SJCRH30 (cell line): ENCODE measurements around the gene OBP2A. TPM values are rescaled to one million over a fixed set of nuclear protein-coding genes. Genes with fewer than 3 reads are reported as not detected.

Source experiments
- DNase-seq, 2 experiments: peaks; one replicate each; pipeline ENCODE4 v3.0.0-alpha.2; 2015 to 2020
- H3K27ac ChIP-seq: fragments of 250-450 bp; sonication (Bioruptor Pico); 2 replicates; pipeline ENCODE4 v1.5.1; 2020; ENCODE audit warnings: mild to moderate bottlenecking, moderate library complexity
- H3K27me3 ChIP-seq: fragments of 250-450 bp; sonication (Bioruptor Pico); 2 replicates; pipeline ENCODE4 v1.5.1; 2020; ENCODE audit warnings: mild to moderate bottlenecking, moderate library complexity
- H3K36me3 ChIP-seq: fragments of 250-450 bp; sonication (Bioruptor Pico); 2 replicates; pipeline ENCODE4 v1.5.1; 2020; ENCODE audit warnings: mild to moderate bottlenecking, moderate library complexity
- H3K4me1 ChIP-seq: fragments of 250-450 bp; sonication (Bioruptor Pico); 2 replicates; pipeline ENCODE4 v1.5.1; 2020; ENCODE audit warnings: mild to moderate bottlenecking, moderate library complexity
- H3K4me3 ChIP-seq: fragments of 250-450 bp; sonication (Bioruptor Pico); 2 replicates; pipeline ENCODE4 v1.5.1; 2020; ENCODE audit warnings: mild to moderate bottlenecking, moderate library complexity
- H3K9me3 ChIP-seq: fragments of 250-450 bp; sonication (Bioruptor Pico); replicated peaks from 2 replicates; pipeline ENCODE4 v1.5.1; 2020; ENCODE audit warnings: mild to moderate bottlenecking, moderate library complexity
- total RNA-seq: library from RNA; depleted of rRNA; stranded (reverse); fragments of >200 nt; shearing (Covaris generic); gene quantifications from 2 replicates; pipeline ENCODE4 v1.2.3, GENCODE V29; 2014

Gene OBP2A
- total RNA-seq, 1 experiment from 2014 or later, result not detected

DNA sequence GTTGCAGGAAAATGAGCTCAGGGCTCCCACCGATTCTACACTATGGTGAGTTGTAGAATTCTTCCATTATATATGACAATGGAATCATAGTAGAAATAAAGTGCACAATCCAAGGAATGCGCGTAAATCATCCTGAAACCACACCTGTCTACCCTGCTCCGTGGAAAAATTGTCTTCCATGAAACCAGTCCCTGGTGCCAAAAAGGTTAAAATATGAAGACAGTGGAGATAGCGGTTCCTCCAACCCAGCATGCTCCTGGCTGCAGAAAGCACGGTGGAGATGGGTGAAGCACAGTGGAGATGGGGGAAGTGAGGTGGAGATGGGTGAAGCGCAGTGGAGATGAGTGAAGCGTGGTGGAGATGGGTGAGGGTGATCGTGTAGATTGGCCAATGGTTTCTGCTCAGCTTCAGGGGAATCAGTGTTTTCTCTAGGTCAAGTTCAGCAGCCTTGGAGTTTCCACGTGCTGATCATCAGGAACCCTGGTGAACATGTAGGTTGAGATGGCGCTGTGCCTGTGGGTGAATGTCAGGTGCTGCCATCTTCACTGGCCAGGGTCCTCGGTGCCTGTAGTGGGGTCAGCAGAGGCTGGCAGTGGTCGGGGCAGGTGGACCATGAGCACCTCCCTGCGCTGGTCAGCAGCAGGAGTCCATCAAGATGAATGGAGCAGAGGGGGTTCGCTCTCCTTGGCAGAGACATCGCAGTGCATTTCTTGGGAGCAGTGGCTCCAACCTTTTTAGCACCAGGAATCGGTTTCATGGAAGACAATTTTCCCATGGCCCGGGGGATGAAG is 35.9 kb downstream of the OBP2A start:
- no peak overlapping the region for H3K27ac ChIP-seq
- no peak overlapping the region for H3K4me3 ChIP-seq
- H3K36me3 ChIP-seq, result no peaks in the 10 kb centered on the region
- no peaks in the 10 kb centered on the region for H3K9me3 ChIP-seq
- no peak for DNase-seq
- H3K4me1 ChIP-seq, result no peaks in the 10 kb centered on the region
- H3K27me3 ChIP-seq, result peaks cover 15% of the 10 kb centered on the region; the same call in 1 of the 2 replicates

DNA sequence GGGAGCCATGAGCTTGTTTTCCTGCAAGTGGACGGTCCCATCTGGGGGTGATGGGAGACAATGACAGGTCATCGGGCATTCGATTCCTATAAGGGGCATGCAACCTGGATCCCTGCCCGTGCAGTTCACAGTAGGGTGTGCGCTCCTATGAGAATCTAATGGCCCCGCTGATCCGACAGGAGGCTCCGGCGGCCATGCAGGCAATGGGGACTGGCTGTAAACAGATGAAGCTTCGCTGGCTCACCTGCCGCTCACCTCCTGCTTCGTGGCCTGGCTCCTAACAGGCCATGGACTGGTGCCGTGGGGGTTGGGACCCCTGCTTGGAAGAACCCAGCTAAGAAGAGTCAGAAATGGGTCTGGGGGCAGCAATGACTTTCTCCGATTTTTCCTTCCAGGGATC is 36.6 kb downstream of the OBP2A start:
- peaks cover 10% of the 10 kb centered on the region; the same call in 1 of the 2 replicates for H3K27me3 ChIP-seq
- H3K36me3 ChIP-seq, result no peaks in the 10 kb centered on the region
- no peaks in the 10 kb centered on the region for H3K4me1 ChIP-seq
- no peak for DNase-seq
- H3K4me3 ChIP-seq, result no peak overlapping the region
- H3K27ac ChIP-seq, result no peak overlapping the region
- no peaks in the 10 kb centered on the region for H3K9me3 ChIP-seq

DNA sequence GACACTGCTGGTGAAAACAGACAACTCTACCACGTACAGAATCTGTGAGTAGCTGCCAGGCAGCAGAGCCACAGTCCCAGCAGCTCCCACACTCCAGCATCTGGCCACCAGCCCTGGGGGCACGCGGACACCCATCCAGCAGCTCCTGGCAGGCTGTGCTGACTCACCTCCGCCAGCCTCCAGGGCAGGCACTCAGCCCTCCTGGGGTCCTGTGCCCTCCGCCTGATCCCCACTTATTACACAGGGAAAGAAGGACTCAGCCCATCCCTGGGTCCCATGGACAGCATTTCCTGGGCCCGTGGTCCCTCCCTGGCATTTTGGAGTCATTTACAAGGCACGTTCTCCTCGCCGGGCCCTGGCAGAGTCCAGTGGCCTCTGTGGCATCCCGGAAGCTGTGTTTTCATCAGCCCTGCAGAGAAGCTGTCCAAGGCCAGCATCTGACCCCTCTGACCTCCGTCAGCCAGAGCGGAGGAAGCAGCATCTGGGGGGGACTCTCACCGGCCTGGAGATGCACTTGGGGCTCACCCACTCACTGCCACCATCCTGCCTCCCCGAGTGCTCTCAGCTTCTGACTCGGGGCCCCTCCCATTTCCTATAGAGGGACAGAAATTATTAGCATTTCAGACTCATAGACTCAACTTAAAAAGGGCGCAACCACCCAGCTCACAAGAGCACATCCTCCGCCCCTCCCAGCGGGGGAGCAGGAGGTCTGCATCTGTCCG is 37.2 kb downstream of the OBP2A start:
- Histone ChIP-seq H3K27ac (no peak overlapping the region), H3K4me3 (no peak overlapping the region), H3K36me3 (no peaks in the 10 kb centered on the region), H3K4me1 (no peaks in the 10 kb centered on the region), H3K27me3 (peaks cover 9% of the 10 kb centered on the region; the same call in 1 of the 2 replicates), H3K9me3 (no peaks in the 10 kb centered on the region)
- no peak for DNase-seq

DNA sequence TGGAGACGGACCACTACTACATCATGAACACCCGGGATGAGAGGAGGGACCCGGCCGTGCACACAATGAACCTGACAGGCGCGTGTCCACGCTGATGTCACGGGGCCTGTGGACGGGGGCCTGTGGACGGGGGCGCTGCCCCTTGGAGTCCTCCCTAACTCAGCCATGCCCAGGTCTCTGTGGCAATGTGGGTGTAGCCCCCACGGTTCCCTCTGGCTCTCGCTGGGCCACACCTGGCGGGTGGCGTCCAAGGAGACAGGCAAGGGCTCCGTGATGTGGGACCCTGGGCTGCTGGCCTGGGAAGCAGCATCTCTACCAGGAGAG is 37.7 kb downstream of the OBP2A start:
- DNase-seq, result no peak
- no peak overlapping the region for H3K4me3 ChIP-seq
- H3K36me3 ChIP-seq, result no peaks in the 10 kb centered on the region
- H3K4me1 ChIP-seq, result no peaks in the 10 kb centered on the region
- no peak overlapping the region for H3K27ac ChIP-seq
- H3K27me3 ChIP-seq, result peaks cover 9% of the 10 kb centered on the region; the same call in 1 of the 2 replicates
- no peaks in the 10 kb centered on the region for H3K9me3 ChIP-seq

DNA sequence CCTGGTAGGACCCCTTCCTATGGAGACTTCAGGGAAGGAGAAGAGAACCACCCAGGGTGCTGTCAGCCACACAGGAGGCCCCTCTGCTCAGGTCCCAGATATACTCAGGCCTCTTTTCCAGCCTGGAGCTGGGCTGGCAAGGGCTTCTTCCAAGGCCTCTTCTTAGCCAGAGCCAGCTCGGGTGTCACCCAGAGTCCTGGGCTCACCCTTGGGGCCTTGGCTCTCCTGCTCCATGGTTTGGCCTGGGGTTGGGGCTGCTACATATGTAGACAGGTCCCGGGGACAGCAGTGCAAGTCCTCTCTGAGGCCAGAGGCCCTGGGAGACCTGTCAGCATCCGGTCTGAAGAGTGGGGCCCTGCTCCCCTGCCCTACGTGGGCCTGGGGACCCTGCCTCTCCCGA is 38.4 kb downstream of the OBP2A start:
- no peak overlapping the region for H3K27ac ChIP-seq
- no peaks in the 10 kb centered on the region for H3K36me3 ChIP-seq
- H3K4me3 ChIP-seq, result no peak overlapping the region
- no peak for DNase-seq
- no peaks in the 10 kb centered on the region for H3K9me3 ChIP-seq
- peaks cover 9% of the 10 kb centered on the region; the same call in 1 of the 2 replicates for H3K27me3 ChIP-seq
- no peaks in the 10 kb centered on the region for H3K4me1 ChIP-seq

DNA sequence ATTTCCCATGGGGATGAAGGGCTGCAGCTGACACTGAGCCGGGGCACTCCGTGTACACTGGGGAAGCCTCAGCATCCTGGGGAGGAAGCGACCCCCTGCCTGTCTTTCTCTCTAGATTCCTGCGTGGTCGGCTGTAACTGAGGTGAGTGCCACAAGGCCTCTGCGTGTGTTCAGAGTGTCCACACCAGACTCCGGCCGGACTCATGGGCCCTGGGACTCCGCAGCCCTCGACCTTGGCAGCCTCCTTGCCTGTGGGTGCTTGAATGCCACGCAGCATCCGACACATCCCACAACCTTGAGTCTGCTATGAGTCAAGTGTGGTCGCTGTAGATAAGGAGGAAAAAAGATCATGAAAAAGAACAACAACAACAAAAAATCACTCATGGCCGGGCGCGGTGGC is 39.0 kb downstream of the OBP2A start:
- H3K27me3 ChIP-seq, result peaks cover 11% of the 10 kb centered on the region; the same call in 1 of the 2 replicates
- DNase-seq, result no peak
- H3K36me3 ChIP-seq, result no peaks in the 10 kb centered on the region
- H3K4me1 ChIP-seq, result no peaks in the 10 kb centered on the region
- H3K27ac ChIP-seq, result no peak overlapping the region
- no peak overlapping the region for H3K4me3 ChIP-seq
- H3K9me3 ChIP-seq, result no peaks in the 10 kb centered on the region

DNA sequence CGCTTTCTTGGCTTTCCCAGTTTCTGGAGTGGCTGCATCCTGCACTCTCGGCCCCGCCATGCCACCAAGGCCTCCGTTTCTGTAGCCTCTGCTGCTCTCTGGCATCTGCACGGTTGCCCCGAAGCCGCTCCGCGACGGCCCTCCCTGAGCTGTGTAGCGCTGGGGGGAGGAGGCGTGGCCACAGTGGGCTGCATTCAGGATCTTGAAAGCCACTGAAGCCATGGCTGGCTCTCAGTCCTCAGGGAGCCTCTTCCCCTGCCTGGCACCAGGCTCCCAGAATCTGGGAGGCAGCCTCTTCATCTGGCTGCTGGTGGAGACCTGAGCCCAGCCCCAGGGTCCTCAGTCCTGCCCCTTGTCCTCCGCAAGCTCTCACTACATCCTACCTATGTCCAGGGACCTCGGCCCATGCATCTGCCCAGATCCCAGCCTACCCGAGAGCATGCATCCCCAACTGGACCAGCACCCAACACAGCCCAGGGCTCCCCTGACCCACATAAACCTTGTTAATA is 40.7 kb downstream of the OBP2A start:
- H3K9me3 ChIP-seq, result no peaks in the 10 kb centered on the region
- no peak overlapping the region for H3K27ac ChIP-seq
- DNase-seq, result no peak
- no peaks in the 10 kb centered on the region for H3K36me3 ChIP-seq
- no peak overlapping the region for H3K4me3 ChIP-seq
- peaks cover 25% of the 10 kb centered on the region; the same call in 1 of the 2 replicates for H3K27me3 ChIP-seq
- no peaks in the 10 kb centered on the region for H3K4me1 ChIP-seq

DNA sequence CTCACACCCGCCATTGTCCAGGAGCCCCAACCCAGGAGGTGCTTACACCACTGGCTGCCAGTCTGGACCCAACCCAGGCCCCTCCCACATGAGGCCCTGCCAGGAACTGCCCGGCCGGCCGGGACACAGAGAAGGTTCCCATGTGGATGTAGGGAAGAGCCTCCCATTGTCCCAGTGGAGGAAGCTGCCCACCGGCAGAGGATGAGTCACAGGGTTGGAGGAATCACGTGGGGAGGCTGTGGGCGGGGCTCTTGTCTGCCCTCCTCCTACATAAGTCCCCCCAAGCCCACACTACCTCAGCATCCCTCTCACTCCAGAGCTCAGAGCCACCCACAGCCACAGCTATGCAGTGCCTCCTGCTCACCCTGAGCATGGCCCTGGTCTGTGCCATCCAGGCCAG is 41.7 kb downstream of the OBP2A start:
- Histone ChIP-seq H3K4me1 (no peaks in the 10 kb centered on the region), H3K36me3 (no peaks in the 10 kb centered on the region), H3K27me3 (peaks cover 25% of the 10 kb centered on the region; the same call in 1 of the 2 replicates), H3K27ac (no peak overlapping the region), H3K9me3 (no peaks in the 10 kb centered on the region), H3K4me3 (no peak overlapping the region)
- peak; percentile 13 to 24 for DNase-seq

DNA sequence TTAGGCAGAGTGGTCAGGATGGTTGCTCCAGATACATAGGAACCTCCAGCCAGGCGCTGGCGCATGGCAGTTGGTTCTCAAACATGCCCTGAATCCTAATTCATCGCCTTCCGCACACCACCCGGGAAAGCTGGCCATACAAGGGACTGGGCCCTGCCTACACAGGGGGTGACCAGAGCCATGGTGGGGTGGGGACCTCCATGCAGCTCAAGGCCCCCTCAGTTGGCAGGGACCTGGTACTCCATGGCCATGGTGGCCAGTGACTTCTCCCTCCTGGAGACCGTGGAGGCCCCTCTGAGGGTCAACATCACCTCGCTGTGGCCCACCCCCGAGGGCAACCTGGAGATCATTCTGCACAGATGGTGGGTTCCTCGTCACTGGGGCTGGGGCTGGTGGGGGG is 42.4 kb downstream of the OBP2A start:
- H3K27ac ChIP-seq, result no peak overlapping the region
- no peaks in the 10 kb centered on the region for H3K9me3 ChIP-seq
- H3K4me3 ChIP-seq, result no peak overlapping the region
- no peaks in the 10 kb centered on the region for H3K4me1 ChIP-seq
- no peak for DNase-seq
- H3K36me3 ChIP-seq, result no peaks in the 10 kb centered on the region
- peaks cover 25% of the 10 kb centered on the region; the same call in 1 of the 2 replicates for H3K27me3 ChIP-seq

DNA sequence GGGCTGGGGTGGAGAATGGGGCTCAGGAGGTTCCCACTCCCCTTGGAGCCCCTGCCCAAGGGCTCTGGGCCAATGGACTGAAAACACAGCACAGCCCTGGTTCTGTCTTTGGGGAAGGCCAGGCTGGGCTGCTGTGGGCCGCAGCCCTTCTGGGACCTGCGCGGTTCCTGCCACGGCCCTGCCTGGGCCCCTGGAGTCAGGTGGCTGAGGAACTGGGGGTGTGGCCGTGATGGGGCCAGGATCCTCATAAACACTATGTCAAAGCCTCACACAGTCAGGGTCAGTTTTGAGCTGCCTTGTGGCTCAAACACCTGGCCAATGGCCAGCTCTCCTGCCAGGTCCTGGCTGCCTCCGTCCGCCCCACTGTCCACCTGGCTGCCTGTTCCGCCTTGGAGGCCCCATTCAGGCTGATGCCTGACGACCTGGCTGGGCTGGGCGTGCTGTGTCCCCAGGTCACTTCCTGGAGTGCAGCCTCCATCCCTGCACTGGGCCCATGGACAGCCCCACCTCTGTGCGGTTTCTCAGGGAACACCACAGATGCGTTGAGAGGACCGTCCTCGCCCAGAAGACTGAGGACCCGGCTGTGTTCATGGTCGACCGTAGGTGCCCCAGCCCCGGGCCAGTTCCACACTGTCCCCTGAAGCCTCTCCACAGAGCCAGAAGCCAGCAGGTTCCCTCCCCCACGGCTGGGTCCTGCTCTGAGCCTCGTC is 43.1 kb downstream of the OBP2A start:
- Histone ChIP-seq H3K9me3 (no peaks in the 10 kb centered on the region), H3K4me3 (no peak overlapping the region), H3K27me3 (peaks cover 25% of the 10 kb centered on the region; the same call in 1 of the 2 replicates), H3K27ac (no peak overlapping the region), H3K36me3 (no peaks in the 10 kb centered on the region), H3K4me1 (no peaks in the 10 kb centered on the region)
- no peak for DNase-seq

DNA sequence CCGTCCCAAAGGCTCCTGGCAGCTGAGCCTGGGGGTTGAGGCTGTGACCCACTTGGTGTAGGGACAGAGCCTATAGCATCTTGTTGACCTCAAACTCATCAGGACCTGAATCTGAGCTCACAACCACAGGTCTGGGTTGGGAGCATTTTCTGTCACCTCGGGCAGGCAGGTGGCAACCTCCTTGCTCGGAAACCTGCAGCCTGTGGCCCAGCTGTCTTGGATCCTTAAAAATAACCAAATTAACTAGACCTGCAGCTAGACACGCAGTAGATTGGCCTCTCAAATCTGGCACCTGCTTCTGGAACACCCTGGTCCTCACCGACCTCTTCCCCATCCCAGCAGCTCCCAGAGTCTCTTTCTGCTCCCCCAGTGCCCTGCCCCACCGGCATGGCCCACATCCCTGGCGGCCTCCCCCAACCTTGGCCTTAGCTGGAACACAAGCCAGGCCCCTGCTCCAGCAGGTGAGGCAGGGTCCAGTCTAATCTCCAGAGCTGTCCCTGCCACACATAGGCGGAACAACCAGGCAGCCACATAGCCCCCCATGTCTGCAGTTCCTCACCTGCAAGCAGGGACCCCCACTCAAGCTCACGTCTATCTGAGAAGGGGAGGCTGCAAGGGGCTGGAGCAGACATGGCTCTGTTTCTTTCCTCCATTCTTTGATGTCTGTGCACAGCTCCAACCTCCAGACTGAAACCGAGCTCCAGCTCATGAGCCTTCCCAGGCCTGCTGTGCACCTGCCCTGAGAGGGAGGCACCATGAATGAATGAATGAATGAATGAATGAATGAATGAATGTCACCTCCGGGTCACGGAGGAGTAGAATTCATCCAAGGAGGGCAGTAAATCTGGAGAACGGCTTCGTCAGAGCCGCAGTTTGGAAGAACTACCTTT is 43.9 kb downstream of the OBP2A start:
- peaks cover 25% of the 10 kb centered on the region; the same call in 1 of the 2 replicates for H3K27me3 ChIP-seq
- DNase-seq, result no peak
- H3K4me1 ChIP-seq, result no peaks in the 10 kb centered on the region

DNA sequence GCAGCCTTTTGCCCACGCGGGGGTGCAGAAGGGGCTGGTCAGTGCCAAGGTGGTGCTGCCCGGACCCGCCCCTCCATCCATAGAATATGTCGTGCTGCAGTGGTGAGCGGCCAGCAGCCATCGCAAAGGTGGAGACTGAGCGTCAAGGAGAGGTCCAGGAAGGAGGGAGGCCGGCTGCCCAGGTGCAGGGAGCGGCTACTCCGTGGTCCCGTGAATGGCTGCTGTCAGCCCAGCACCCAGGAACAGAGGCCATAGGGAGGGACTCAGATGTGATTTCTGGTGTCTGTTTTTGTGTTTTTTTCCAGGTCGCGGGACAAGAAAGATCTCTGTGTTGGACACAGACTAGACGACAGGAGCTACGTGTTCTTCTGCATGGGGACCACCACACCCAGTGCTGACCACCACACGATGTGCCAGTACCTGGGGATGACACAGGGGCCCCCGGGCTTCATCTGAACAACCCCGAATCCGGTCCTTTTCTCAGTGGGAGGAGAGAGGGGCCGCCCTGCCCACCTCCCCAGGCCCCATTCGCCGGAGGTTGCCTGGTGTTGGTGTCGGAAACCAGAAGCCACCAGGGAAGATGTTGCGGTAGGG is 44.7 kb downstream of the OBP2A start:
- H3K27me3 ChIP-seq, result peaks cover 25% of the 10 kb centered on the region; the same call in 1 of the 2 replicates
- no peak overlapping the region for H3K4me3 ChIP-seq
- H3K27ac ChIP-seq, result no peak overlapping the region
- no peak for DNase-seq
- no peaks in the 10 kb centered on the region for H3K36me3 ChIP-seq
- no peaks in the 10 kb centered on the region for H3K4me1 ChIP-seq
- H3K9me3 ChIP-seq, result no peaks in the 10 kb centered on the region

More for the DNA sequence above, 43.9 kb downstream of the OBP2A start:
- Histone ChIP-seq H3K27ac (no peak overlapping the region), H3K9me3 (no peaks in the 10 kb centered on the region), H3K36me3 (no peaks in the 10 kb centered on the region), H3K4me3 (no peak overlapping the region)

DNA sequence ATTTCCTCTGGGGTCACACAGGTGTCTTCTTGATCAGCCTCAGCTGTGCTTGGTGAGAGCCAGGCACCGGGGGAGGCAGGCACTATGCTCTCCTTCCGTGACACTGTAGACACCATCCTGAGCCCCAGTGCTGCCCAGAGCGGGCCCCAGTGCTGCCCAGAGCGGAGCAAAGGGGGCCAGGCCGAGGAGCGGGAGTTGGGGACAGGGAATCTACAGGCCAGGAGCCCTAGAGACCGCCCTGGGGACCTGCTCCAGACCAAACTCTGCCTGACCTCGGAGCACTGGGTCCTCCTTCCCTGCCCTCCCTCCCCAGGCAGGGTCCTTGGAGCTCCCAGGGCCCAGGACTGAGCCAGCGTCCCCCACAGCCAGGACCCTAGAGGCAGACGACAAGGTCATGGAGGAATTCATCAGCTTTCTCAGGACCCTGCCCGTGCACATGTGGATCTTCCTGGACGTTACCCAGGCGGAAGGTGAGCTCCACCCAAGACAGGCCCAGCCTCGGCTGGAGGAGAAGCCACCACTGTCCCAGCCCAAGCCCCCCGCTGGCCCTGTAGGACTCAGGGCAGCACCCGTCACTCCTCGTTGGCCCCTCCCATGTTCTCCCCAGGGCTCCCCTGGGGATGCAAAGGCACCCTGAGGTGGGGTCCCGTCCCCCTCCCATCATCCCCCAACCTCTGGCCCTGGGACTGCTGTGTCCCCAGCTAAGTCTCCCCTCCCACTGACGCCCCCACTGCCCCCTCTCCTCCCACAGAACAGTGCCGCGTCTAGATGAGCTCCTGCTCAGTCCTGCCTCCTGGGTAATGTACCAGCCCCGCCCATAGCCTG is 45.8 kb downstream of the OBP2A start:
- H3K9me3 ChIP-seq, result no peaks in the 10 kb centered on the region
- no peaks in the 10 kb centered on the region for H3K36me3 ChIP-seq
- no peak overlapping the region for H3K4me3 ChIP-seq
- no peak for DNase-seq
- H3K4me1 ChIP-seq, result no peaks in the 10 kb centered on the region
- peaks cover 16% of the 10 kb centered on the region; the same call in 1 of the 2 replicates for H3K27me3 ChIP-seq
- H3K27ac ChIP-seq, result no peak overlapping the region
